Motor neuron (in vitro differentiated cells): ENCODE data around the gene MAP3K6. TPM values are rescaled to one million over a fixed set of nuclear protein-coding genes. Genes with fewer than 3 reads are reported as not detected.
"Not testable (repeated sequence)": the region's sequence is repeated elsewhere in the genome, so short reads cannot be mapped to it uniquely, and the experiment has no call there.

Experiments used
- ATAC-seq, 8 experiments: fragments of 200-7000 bp; cut with Tn5 transposase; replicated peaks in 6 of 8; 2 replicates each; pipeline ENCODE4 v1.8.0; 2021; ENCODE audit warnings: mild to moderate bottlenecking in 8 of 8, moderate library complexity in 8 of 8
- H3K27ac ChIP-seq, 2 donors: fragments of 250-450 bp; sonication (Bioruptor Pico); 2 replicates each; pipeline ENCODE4 v1.9.0; 2021; ENCODE audit warnings: antibody characterized with exemption in 2 of 2, mild to moderate bottlenecking in 2 of 2, moderate library complexity in 1 of 2
- H3K4me1 ChIP-seq, 2 donors: fragments of 250-450 bp; sonication (Bioruptor Pico); replicated peaks in 1 of 2; 2 replicates each; pipeline ENCODE4 v1.6.1; 2021; ENCODE audit warnings: antibody characterized with exemption in 2 of 2, mild to moderate bottlenecking in 2 of 2, moderate library complexity in 1 of 2
- H3K4me3 ChIP-seq, 5 donors: fragments of 250-450 bp; sonication (Bioruptor Pico); 2 replicates each; pipeline ENCODE4 v1.9.0; 2021; ENCODE audit warnings: antibody characterized with exemption in 5 of 5, mild to moderate bottlenecking in 5 of 5, moderate library complexity in 4 of 5
- WGBS, 10 experiments: fragments of 450-650 bp; shearing (Covaris generic); methylation state at CpG; one replicate each; pipeline ENCODE4 v1.0.0; 2022; 5-methylcytosine and 5-hydroxymethylcytosine counted together
- in situ Hi-C, 9 experiments: fragments of 400-800 bp; cut with MboI; loops; one replicate each; pipeline ENCODE4 v1.15.0; 2021; ENCODE audit warnings: low sequenced_read_pairs in 9 of 9, low pct_unique_long_range_greater_than_20kb in 2 of 9; ENCODE audit not compliant: unreplicated experiment in 9 of 9
- total RNA-seq, 8 experiments: library from RNA; unstranded; fragments of 300-600 nt; gene quantifications; 2 replicates each; pipeline versions ENCODE4 v1.2.3 to v1.2.4, GENCODE V29; 2022

The MAP3K6 gene
- total RNA-seq, 8 experiments from 2014 or later, result 3.8 to 17.0 (median 10.9) TPM

GRCh38 chr1:27394282-27394658, 27.5 kb upstream of the MAP3K6 start:
- Histone ChIP-seq H3K4me3 (no peak overlapping the region), H3K4me1 (peaks cover 15 to 28% of the 10 kb centered on the region in 2 donors), H3K27ac (no peak overlapping the region)
- WGBS, 10 experiments, result 94 to 100% (median 100%) methylated on average over 2 to 9 of the region's 9 CpGs; no CpG with 5 or more reads in 5 of the 10 experiments
- in situ Hi-C loops, result loop anchor here in 5 of 9 experiments (10.0 to 25.0 kb wide), 5 partner anchors 89 to 282 kb away; partner anchors contain the start of gene AHDC1 (in 4 of the 5)
- ATAC-seq, result no peak

DNA sequence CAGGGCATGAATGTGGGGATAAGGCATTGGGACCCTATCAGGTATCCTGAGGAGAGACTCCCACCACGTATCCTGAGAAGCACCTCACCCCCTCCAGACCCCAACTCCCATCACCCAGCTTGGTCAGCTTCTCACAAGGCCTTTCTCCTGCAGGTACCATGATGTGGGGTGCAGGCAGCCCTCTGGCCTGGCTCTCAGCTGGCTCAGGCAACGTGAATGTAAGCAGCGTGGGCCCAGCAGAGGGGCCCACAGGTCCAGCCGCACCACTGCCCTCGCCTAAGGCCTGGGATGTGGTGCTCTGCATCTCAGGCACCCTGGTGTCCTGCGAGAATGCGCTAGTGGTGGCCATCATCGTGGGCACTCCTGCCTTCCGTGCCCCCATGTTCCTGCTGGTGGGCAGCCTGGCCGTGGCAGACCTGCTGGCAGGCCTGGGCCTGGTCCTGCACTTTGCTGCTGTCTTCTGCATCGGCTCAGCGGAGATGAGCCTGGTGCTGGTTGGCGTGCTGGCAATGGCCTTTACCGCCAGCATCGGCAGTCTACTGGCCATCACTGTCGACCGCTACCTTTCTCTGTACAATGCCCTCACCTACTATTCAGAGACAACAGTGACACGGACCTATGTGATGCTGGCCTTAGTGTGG, 27.0 kb upstream of the MAP3K6 start:
- Histone ChIP-seq H3K4me1 (peaks cover 10 to 23% of the 10 kb centered on the region in 2 donors), H3K4me3 (peak overlapping the region in 1 of 5 donors; percentile 74), H3K27ac (no peak overlapping the region)
- ATAC-seq, result no peak
- in situ Hi-C loops, result loop anchor here in 5 of 9 experiments (10.0 to 25.0 kb wide), 5 partner anchors 89 to 281 kb away; partner anchors contain the start of gene AHDC1 (in 4 of the 5)
- 60 to 100% (median 98%) methylated on average over 1 to 10 of the region's 18 CpGs; no CpG with 5 or more reads in 3 of the 10 experiments for WGBS, 10 experiments

DNA sequence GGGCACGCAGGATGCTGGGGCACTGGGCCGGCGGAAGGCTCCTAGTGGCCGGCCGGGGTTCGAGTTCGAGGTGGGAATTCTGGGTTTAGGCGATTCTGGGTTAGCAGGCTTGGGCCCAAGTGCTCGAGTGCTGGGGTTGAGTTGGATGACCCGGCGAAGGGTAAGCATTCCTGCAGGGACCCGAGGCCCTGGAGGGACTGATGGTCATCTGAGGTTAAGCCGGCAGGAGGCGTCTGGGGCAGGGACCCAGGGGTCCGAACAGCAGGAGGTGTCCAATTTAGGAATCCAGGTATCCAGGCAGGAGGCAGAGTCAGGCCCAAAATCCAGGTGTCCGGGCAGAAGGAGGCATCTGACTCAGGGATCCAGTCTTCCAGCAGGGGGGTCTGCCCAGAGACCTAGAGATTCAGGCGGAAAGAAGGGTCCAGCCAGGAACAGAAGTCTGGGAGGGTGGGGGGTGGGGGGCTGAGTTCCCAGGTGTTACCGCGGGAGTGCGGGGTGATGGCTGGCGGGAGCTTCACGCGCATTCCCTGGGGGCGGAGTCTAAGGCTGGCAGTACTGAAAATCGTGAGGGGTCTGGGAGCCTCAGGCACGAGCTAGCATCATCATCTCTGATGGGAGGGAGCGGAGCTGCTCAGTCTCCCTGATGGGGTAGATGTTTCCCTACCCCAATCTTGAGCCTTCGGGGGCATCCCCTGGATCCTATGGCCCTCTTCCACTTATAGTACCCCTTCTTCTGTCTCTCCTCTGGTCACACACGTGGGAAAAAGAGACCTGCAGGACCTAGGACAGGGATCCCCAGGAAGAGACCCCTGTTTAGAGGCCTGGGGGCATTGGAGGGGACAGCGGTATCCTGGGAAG, 26.2 kb upstream of the MAP3K6 start:
- Histone ChIP-seq H3K4me3 (peak overlapping the region; percentile 56 to 74 (median 68)), H3K27ac (peak overlapping the region in 1 of 2 donors; percentile 43), H3K4me1 (peaks cover 7 to 20% of the 10 kb centered on the region in 2 donors)
- in situ Hi-C loops, result loop anchor here in 5 of 9 experiments (10.0 to 25.0 kb wide), 5 partner anchors 88 to 281 kb away; partner anchors contain the start of gene AHDC1 (in 4 of the 5)
- WGBS, 10 experiments, result 0 to 100% (median 10%) methylated on average over 1 to 6 of the region's 30 CpGs; no CpG with 5 or more reads in 2 of the 10 experiments
- ATAC-seq, result peak; percentile 2 to 31 (median 15)

- WGBS, 10 experiments, result 0 to 27% (median 4%) methylated on average over 1 to 25 of the region's 69 CpGs; no CpG with 5 or more reads in 6 of the 10 experiments
- in situ Hi-C loops, result loop anchor here in 5 of 9 experiments (10.0 to 25.0 kb wide), 5 partner anchors 87 to 280 kb away; partner anchors contain the start of gene AHDC1 (in 4 of the 5)
- H3K4me3 ChIP-seq, result peak within 1 kb of the TSS; percentile 56 to 74 (median 68)
- peaks cover 7 to 14% of the 10 kb centered on the region in 2 donors for H3K4me1 ChIP-seq
- peak; percentile 80 to 85 (median 82) for ATAC-seq
- peak within 1 kb of the TSS in 1 of 2 donors; percentile 43 for H3K27ac ChIP-seq
Observed at GRCh38 chr1:27392096-27392777, 25.5 kb upstream of the MAP3K6 start, which contains the start of gene GPR3. GPR3 (plus strand) TSS chr1:27392622; CDS start chr1:27393799, 1,177 bp downstream.

DNA sequence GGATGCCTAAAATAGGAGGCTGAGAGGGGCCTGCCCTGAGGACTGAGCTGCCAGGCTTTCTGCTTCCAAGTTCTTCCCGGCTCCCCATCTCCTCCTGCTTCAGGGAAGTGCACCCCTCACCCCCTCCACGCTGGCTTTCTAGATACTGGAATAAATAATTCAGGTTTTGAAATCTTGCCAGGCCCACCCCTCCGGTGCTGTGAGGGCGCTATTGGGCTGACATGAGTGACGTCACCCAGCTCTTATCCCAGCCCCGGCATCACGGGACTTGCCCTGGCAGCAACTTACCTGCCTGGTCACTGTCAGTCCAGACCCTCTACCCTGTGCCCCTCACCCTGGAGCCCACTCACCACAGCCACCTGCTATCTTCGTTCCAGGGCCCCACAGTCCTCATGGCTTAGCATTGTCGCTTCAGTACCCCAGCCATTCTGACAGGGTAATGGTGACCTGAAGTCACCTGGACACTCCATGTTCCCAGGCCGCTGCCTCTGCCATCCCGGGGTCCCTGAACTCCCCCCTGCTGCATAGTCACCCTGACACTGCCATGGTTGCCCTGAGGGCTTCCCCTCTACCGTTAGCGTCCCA, 24.8 kb upstream of the MAP3K6 start:
- ATAC-seq, result peak in 4 of 8 experiments; percentile 1 to 50 (median 32)
- 0 to 50% (median 30%) methylated on average over 1 to 9 of the region's 13 CpGs; no CpG with 5 or more reads in 4 of the 10 experiments for WGBS, 10 experiments
- peaks cover 7 to 14% of the 10 kb centered on the region in 2 donors for H3K4me1 ChIP-seq
- peak overlapping the region in 3 of 5 donors; percentile 63 to 74 (median 68) for H3K4me3 ChIP-seq
- no peak overlapping the region for H3K27ac ChIP-seq
- in situ Hi-C loops, result loop anchor here in 5 of 9 experiments (10.0 to 25.0 kb wide), 5 partner anchors 87 to 279 kb away; partner anchors contain the start of gene AHDC1 (in 4 of the 5)

- WGBS, 10 experiments, result 0 to 100% (median 75%) methylated on average over 1 to 5 of the region's 5 CpGs; no CpG with 5 or more reads in 1 of the 10 experiments
- Histone ChIP-seq H3K4me3 (no peak overlapping the region), H3K4me1 (peaks cover 7 to 11% of the 10 kb centered on the region in 2 donors), H3K27ac (no peak overlapping the region)
- in situ Hi-C loops, result loop anchor here in 4 of 9 experiments (10.0 to 25.0 kb wide), 3 partner anchors 64 to 276 kb away; partner anchors contain the start of genes AHDC1 (in 2 of the 4) and TMEM222 (in 1 of the 4)
- no peak for ATAC-seq
Observed at GRCh38 chr1:27388337-27389005, 21.7 kb upstream of the MAP3K6 start.

- not testable (repeated sequence) for H3K4me1 ChIP-seq, H3K4me3 ChIP-seq, H3K27ac ChIP-seq, ATAC-seq
- 67 to 100% (median 87%) methylated on average over 1 to 3 of the region's 3 CpGs; no CpG with 5 or more reads in 6 of the 10 experiments for WGBS, 10 experiments
- in situ Hi-C loops, result loop anchor here in 4 of 9 experiments (10.0 to 25.0 kb wide), 3 partner anchors 60 to 272 kb away; partner anchors contain the start of genes AHDC1 (in 2 of the 4) and TMEM222 (in 1 of the 4)
Observed at GRCh38 chr1:27384797-27385196, 18.0 kb upstream of the MAP3K6 start.

GRCh38 chr1:27383661-27384060, 16.9 kb upstream of the MAP3K6 start:
- WGBS, 10 experiments, result 88 to 100% (median 92%) methylated on average over 2 to 6 of the region's 13 CpGs; no CpG with 5 or more reads in 7 of the 10 experiments
- in situ Hi-C loops, result loop anchor here in 4 of 9 experiments (10.0 to 25.0 kb wide), 3 partner anchors 59 to 271 kb away; partner anchors contain the start of genes AHDC1 (in 2 of the 4) and TMEM222 (in 1 of the 4)
- peaks cover 4 to 6% of the 10 kb centered on the region in 2 donors for H3K4me1 ChIP-seq
- H3K27ac ChIP-seq, result no peak overlapping the region
- peak in 1 of 8 experiments; percentile 2 for ATAC-seq
- H3K4me3 ChIP-seq, result no peak overlapping the region

DNA sequence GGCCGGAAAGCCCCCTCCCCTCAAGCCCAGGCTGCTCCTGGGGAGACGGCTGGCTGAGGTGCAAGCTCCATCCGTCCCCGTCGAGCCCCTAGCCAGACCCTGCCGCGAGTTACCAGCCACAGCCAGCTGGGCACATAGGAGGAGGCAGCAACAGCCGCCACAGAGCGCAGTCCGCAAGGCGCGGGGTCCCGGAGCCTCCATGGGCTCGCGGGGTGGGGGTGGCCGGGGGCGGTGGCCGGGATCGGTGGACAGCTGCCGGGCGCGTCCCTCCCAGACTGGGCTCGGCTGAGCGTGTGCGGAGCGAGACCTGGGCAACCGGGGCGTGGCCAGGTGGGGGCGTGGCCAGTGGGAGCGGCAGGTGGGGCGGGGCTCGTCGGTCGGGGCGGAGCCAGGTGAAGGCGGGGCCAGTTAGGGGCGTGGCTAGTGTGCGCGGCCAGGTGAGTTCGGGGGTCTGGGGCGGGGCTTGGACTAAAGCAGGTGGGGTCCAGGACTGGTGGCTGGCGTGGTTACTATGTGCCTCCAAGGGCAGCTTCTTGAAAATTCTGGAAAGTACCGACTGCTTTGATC, 16.4 kb upstream of the MAP3K6 start, which contains the start of gene CD164L2:
TSS of gene CD164L2 (minus strand) at position 295 of the 567 bp plus-strand sequence. CDS start at position 201, 94 bp downstream.
- H3K27ac ChIP-seq, result no peak within 1 kb of the TSS
- H3K4me1 ChIP-seq, result peaks cover 4 to 6% of the 10 kb centered on the region in 2 donors
- 100% methylated on average over 1 of the region's 43 CpGs; no CpG with 5 or more reads in 9 of the 10 experiments for WGBS, 10 experiments
- ATAC-seq, result peak in 6 of 8 experiments; percentile 38 to 77 (median 70)
- H3K4me3 ChIP-seq, result peak within 1 kb of the TSS in 2 of 5 donors; percentile 9 to 16
- in situ Hi-C loops, result loop anchor here in 4 of 9 experiments (10.0 to 25.0 kb wide), 3 partner anchors 58 to 271 kb away; partner anchors contain the start of genes AHDC1 (in 2 of the 4) and TMEM222 (in 1 of the 4)

- Histone ChIP-seq H3K4me1 (peaks cover 4 to 6% of the 10 kb centered on the region in 2 donors), H3K4me3 (no peak overlapping the region), H3K27ac (no peak overlapping the region)
- WGBS, 10 experiments, result 58 to 100% (median 86%) methylated on average over 1 to 8 of the region's 18 CpGs; no CpG with 5 or more reads in 6 of the 10 experiments
- in situ Hi-C loops, result loop anchor here in 4 of 9 experiments (10.0 to 25.0 kb wide), 3 partner anchors 57 to 270 kb away; partner anchors contain the start of genes AHDC1 (in 2 of the 4) and TMEM222 (in 1 of the 4)
- ATAC-seq, result no peak
Observed at GRCh38 chr1:27381969-27382762, 15.4 kb upstream of the MAP3K6 start.
